Hepatocyte (in vitro differentiated cells): ENCODE measurements around the gene RAPSN.

ENCODE experiments used
- CTCF ChIP-seq: fragments of 200-600 bp; sonication (generic); IDR thresholded peaks from 2 replicates; pipeline ENCODE4 v1.5.1; 2016; ENCODE audit warnings: antibody characterized with exemption, mild to moderate bottlenecking; ENCODE audit not compliant: poor library complexity
- EZH2 ChIP-seq: fragments of 200-600 bp; sonication (generic); IDR thresholded peaks from 2 replicates; pipeline ENCODE4 v1.6.1; 2016; ENCODE audit warnings: antibody characterized with exemption, mild to moderate bottlenecking, borderline replicate concordance
- EZH2phosphoT487 ChIP-seq: fragments of 200-600 bp; sonication (generic); IDR thresholded peaks from one replicate; pipeline ENCODE4 v1.6.1; 2018; ENCODE audit warnings: antibody characterized with exemption, mild to moderate bottlenecking, low read depth, moderate library complexity; ENCODE audit not compliant: unreplicated experiment, severe bottlenecking

GRCh38 chr11:47442514-47442913 lies 6.4 kb downstream of the RAPSN start:
- TF ChIP-seq EZH2 (no peak), CTCF (no peak), EZH2phosphoT487 (no peak)
